ENCODE measurements around the gene FGF14.

GRCh38 chr13:101989798-101990350 is 412.0 kb downstream of the FGF14 start:
- TF ChIP-seq ZNF175 (tag by site-specific recombination; IDR thresholded peaks at IDR 0.05) (no peak), CTCF (tag by site-specific recombination; IDR thresholded peaks at IDR 0.05) (no peak), ZBTB7A (tag by site-specific recombination; IDR thresholded peaks at IDR 0.05; ENCODE audit: low read depth) (no peak), ZNF416 (tag by site-specific recombination; IDR thresholded peaks at IDR 0.05) (no peak), ZNF223 (tag by site-specific recombination; IDR thresholded peaks at IDR 0.05) (no peak), ELK4 (IDR thresholded peaks at IDR 0.05; ENCODE audit: borderline replicate concordance, low read depth, low read length) (no peak)
